Non-pigmented ciliary epithelial cell (primary cell): ENCODE data around the gene PTPRT.
"Not testable (repeated sequence)": the region's sequence is repeated elsewhere in the genome, so short reads cannot be mapped to it uniquely, and the experiment has no call there.

Source experiments
- DNase-seq: peaks from one replicate; pipeline ENCODE4 v3.0.0-alpha.2; 2010; ENCODE audit warnings: low read depth

PTPRT gene

DNA sequence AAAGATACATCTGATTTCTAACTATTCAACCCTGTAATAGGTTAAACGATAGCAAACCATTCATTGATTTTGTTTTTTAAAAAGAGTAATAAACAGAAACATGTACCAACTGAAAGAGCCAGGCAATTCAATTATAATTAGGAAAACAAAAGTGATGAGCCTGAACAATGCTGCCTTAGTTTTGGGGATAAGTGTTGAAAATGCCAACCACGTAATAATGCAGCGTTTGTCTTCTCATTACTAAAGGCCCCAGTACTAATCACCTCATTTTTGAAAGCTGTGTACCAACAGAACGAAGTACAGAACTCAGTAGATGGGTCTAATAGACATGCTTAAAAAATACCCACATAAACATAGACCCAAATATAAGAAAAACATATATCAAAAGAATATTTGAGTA is 907.9 kb downstream of the PTPRT start:
- no peak for DNase-seq

DNA sequence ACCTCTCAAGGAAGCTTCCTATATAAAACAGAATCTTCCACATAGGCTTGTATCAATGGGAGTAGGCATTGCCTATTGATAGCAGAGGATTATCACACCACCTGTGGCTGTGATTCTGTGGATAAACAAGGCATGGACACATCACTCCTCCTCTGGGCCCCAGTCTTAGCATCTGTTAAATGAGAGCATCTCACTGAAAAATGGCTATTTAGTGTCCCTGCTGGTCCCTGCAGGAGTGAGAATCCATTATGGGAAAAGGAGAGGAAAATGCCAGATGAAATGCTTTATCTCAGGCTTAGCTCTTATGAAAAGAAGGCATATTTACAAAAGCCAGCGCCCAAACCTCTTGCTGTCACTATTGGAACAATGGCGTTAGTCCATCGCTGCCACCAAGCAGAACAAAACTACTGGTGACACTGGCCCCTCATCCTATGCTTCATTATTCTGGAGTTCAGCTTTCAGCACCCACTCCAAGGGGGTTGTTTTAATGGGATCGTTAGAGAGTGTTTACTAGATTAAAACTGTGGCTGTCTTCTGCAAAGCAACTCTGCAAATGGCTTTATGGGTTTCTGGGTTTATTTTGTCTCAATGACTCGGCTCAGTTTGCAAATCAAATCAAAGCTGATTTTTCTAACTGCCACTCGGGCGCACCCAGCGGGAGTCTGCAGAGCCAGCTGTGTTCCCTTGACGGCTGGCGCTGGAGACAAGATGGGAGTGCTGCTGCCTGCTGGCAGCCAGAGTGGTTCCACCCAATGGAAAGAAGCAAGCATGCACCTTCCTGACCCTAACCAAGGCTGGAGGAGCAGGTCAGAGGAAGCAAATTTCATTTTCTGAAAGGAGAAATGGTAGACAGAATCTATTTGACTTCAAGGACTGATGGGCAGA is 912.7 kb downstream of the PTPRT start:
- DNase-seq: no peak

DNA sequence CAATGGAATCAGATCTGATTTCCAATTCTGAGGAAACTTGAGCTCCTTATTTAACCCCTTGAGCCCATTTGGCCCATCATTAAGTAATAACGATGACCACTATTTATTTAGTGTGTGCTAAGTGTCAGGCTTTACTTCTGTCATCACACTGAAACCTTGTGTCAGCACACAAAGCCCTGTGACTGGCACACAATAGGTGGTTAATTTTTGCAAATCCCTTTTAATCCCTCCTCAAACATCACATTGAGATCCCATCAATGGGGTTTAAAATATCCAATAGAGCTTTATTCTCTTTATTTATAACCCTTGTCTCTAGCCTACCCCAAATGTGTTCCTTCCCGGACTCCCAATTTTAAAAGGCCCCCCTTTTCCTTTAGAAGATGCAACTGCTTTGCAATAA is 914.7 kb downstream of the PTPRT start:
- DNase-seq: no peak

DNA sequence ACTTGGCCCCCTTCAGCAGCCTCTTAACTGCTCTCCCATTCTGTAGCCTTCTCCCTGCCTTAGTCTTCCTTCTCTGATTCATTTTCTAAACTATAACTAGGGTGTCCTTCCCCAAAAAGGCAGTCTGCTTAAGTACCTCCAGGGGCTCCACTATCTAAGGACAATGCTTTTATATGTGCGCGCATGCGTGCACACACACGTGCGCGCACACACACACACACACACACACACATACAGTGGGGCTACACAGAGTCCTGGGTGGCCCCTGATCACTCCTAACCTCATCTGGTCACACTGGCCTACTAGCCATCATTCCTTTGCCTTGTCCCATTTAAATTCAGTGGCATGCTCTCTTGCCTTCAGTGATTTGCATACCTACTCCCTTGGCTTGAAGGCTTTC is 917.2 kb downstream of the PTPRT start:
- DNase-seq: no peak

DNA sequence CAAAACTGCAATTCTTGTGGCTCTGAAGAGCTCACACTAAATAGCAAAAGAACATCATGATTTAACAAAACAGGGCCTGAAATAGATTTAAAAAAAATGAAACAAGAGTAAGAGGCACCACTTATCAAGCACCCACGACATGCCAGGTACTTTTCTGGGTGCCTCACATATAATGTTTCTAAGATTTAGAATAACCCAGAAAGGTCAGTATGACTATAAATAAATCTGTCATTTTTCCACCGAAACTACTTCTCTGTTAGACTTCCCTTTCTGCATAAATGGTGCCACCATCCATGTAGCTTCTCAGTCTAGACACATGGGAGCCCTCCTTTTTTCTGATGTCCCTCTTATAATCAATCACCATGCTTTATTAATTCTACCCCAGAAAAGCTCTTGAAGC is 919.2 kb downstream of the PTPRT start:
- DNase-seq: no peak

DNA sequence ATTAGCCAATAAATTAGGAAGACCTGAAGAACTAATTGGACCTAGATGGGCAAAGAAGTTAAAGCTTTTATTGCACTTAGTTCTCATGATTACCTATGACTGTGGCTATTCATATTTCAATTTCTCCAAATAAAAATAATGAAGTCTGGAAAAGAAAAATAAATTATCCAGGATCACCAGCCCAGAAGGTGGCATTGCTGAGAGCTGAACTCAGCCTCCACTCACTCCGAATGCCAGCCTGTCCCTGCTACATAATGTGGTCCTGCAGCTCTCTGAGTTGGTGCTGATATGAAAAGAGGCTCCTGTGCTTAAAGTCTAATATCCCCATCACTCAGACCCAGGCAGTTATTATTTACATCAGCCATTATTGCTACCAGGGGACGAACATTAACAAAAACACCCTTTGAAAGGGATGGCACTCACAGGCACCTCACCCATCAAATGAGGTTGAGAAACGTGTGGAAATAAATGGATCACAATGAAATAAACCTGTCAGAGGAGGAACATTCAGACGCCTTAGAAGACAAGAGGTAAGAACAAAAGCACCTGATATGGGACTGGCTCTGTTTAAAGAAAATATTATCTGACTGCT is 921.8 kb downstream of the PTPRT start:
- no peak for DNase-seq

DNA sequence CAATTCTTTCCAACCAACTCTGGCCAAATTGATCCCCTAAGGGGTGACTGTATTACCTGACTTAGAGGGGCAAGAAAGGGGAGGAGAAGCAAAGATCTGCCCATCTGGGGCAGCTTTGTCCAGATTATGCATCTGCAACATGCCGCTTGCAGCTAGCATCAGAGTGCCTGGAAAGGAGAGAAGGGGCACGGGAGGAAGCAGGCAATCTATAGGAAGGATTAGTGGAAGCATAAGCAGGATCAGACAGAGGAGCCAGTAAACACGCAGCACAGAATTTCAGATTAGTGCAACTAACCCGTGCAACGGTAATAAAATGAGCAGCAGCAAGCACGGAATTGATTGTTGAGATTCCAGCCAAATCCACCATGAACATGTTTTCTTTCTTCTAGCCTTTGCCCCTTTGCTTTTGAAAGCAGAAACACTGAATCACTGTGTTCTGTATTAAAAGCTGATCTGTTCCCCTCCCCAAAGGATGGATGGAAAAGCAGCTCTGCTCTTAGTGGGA is 927.9 kb downstream of the PTPRT start:
- no peak for DNase-seq

DNA sequence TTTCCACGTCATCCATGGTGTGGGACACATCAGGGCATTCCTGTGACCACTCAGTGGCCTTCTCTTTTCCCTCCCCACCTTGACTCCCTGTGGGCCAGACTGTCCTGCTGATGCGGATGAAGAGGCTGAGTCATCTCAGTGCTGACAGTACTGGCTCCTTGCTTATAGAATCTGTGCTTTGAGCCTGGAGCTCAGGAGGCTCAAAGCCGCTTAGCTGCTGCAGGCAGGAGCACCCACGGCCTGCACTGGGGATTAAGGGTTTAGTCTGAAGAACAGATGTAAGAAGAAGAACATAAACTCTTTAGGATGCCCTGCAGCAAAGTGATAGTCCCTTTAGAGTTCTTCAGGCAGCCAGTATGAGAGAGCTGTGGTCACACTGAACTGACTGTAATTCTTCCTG is 929.5 kb downstream of the PTPRT start:
- DNase-seq: no peak

DNA sequence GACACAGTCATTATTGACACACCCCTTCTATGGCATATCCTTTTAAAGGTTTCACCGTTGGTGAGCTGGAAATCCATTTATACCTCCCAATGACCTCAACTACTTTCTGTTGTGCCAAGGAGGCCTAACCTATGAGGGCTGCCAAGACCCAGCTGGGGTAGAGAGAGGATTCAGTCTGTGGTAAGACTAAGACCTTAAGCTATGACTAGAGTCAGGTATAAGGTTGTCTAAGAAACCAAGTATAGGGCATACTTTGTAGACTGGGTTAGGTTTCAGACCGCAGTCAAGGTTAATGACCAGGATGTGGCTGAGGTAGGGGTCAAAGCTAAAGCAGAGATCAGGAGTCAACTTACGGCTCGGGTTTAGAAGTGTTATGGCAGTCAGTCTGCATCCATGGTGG is 930.3 kb downstream of the PTPRT start:
- DNase-seq: no peak

DNA sequence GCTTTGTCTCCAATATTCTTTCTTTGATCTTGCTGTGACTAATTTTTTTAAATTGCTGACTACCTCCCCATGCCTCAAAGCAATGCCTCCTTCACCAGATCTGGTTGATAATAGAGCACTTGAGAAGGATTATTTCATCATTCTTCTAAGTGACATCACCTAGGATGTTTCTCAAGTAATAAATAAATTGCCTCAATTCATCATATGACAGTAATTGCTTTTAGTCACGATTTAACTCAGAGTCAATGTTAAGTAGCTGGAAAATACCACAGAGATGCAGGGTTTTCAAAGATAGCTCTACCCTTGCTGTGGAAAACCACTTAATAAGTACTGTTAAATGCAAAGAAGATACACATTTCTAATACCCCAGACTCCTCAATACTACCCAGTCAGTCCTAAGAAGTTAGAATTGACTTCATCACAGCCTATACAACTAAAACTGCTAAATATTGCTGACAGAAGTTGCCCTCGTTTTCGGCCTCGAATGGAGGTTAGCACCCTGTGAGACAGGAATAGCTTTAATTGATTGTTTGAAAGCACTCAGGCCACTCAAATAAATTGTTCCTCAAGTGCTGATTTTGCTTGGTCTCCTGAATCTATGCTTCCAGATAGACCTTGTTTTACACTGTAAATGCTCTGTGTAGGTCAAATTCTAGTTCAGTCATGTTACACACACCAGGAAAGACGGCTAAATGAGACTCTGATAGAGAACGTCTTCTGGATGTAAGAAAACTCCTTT is 931.0 kb downstream of the PTPRT start:
- DNase-seq: no peak

DNA sequence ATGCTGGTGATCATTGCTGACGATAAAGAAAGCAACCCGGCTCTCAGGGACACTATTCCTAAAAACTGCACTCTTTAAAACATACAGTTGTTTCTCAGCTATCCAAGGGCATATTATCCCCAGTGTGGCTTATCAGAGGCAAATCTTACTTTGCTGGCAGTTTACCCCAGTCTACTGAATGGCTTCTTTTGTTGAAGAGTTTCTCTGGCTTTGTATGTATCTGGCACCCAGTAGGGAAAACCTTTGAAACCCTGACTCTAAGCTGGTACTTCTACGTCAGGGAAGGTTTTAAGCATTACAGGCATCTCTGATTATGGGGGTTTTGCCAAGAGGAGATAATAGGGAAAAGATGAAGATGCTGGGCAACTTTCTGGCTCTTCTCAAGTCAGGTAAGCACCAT is 933.9 kb downstream of the PTPRT start:
- DNase-seq: no peak

DNA sequence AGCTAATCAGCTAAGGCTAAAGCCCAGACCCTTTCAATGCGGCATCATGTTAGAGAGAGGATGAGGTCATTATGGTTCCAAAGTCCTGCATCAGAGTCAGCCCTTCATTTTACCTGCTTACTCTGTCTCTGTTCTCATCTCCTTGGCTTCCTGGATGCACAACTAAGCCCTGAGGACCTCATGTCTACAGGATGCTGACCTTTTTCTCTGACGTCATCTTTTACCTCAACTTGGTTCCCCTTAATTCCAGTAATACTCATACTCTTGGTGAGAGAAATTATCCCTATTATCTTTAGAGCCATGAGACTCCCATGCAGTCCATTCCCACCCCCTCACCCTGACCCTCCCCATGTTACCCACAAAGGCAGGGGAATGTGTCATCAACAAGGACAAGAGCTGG is 935.0 kb downstream of the PTPRT start:
- DNase-seq: no peak

DNA sequence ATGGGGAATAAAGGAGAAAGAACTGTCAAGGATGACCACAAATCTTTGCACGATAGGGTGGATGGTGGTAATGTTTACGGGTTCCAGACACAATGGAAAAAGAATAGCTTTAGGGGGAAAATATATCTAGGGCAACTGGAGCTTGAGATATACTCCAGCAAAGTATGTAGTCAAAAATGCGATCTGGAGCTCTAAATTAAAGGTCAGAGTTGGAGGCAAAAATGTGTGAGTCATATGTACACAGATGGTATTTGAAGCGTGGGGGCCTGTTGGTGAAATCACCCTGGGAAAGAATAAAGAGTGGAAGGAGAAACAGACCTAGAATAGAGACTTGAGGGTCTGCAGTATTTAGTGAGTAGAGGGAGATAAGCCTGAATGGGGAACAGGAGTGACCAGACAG is 937.6 kb downstream of the PTPRT start:
- DNase-seq: no peak

DNA sequence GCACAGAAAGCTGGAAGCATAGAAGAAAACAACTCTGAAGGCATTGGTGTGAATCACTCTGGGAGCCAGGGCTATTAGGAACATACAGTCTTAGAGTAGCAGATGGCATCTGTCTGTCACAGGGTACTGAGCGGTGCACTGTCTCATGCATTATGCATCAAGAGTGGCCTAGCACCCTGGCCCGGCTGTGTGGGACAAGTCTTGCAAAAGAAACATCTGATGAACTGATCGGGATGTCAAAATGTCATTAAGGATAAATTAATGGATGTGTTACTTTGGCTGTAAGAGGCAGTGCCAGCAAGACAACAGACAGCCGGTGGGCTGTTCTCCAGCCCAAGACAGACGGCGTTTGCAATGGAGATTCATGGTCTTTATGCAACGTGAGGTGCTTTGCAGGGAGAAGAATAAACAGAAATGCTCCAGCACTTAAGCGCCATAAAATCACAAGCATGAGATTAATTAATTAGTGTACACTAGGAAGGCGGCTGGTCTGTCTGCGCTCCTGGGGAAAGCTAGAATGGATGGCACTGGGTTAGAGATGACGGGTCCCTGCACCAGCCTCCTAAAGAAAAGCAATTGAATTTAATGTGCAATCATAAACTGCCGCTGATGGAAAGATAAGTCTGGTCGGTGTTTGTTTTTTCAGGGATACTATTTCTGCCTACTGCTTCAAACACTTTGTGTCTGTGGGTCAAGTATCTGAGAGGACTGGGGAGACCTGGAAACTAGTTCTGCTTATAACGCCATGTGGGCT is 970.9 kb downstream of the PTPRT start:
- DNase-seq: no peak

DNA sequence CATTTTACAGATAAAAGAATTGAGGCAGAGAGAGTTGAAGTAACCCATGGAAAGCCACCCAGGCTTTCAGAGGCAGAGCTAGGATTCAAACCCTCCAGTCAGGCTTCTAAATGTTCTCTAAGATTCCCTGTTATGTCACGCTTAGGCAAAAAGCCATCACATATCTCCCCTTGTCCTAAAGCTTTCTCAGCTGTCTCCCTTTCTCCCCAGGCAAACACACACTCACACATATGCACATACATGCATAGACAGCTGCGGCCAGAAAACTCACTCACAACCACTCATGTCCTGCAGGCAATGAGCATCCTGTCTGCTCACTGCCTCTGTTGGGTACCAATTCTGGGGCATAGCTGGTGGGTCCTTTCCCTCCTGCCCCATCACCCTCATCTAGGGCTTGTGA is 975.6 kb downstream of the PTPRT start:
- no peak for DNase-seq

DNA sequence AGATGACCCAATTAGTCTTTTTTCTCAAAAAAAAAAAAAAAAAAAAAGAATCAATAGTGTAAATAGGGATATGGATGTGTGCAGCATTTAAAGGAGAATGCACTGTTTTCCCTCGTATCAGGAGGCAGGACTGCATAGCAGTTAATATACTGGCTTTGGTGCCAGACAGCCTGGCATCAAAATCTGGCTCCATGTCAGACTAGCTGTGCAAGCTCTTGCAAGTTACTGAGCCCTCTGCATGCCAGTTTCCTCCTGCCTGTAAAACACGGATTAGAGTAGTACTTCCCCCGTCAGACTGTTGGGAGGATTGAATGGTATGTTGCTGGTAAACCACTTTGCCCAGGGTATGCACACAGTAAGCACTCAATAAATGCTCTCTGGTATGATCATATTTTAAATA is 977.3 kb downstream of the PTPRT start:
- DNase-seq: no peak

DNA sequence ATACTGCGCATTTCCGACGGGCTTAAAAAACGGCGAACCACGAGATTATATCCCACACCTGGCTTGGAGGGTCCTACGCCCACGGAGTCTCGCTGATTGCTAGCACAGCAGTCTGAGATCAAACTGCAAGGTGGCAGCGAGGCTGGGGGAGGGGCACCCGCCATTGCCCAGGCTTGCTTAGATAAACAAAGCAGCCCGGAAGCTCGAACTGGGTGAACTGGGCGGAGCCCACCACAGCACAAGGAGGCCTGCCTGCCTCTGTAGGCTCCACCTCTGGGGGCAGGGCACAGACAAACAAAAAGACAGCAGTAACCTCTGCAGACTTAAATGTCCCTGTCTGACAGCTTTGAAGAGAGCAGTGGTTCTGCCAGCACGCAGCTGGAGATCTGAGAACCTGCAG is 983.1 kb downstream of the PTPRT start:
- DNase-seq: not testable (repeated sequence)

DNA sequence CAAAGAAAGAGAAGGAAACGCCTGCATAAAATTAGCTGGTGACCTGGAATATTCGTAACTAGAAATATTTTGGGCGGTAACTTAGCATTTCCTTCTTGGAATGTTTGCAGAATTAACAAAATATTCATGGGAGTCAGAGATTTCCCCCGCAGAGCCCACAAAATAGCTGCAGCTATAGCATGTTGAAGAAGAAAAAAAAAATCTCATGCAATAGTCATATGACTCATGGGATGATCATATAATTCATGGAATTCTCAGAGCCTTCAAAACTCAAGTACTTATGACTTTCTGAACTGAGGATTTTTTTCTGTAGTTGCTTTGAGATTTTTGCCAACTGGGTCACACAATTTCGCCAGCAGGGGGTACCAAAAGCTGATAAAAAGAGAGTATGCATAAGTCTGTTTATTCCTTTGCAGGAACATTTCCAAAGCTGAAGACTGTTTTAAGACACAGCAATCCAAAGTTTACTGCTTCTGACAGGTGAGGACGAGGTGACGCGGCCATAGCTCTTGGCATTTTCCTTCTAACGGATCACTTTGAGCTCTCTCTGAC is 985.5 kb downstream of the PTPRT start:
- no peak for DNase-seq

DNA sequence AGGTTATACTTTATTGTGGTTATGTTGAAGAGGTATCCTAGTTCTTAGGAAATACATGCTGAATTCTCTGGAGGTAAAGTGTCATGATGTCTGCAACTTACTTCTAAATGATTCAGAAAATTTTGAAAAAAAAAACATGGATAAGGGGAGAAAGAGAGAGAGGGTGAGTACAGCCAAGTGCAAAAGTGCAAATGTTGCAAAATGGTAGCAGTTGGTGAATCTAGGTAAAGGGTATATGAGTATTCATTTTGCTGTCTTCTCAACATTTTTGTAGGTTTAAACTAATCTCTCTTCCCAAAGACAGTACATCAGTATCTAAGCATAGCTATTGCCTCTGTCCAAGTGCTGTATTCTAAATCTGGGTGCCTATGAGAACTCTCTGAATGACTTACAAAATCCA is 992.1 kb downstream of the PTPRT start:
- no peak for DNase-seq

DNA sequence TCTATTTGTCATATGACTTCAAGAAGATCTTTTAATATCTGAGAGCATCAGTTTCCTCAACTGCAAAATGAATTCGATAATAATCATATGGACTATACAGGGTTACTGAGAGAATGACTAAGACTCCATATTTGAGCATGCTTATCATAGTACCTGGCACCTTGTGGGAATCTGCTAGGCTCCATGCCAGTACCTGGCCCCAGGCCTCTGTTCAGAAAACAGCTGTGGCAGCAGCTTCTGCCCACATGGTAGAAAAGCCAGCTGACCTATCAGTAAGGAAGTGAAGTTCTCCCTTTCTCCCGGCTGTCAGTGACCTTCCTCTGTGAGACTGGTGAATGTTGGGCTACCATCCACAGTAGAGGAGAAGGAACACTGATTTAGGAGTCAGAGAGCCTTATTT is 996.6 kb downstream of the PTPRT start:
- no peak for DNase-seq

DNA sequence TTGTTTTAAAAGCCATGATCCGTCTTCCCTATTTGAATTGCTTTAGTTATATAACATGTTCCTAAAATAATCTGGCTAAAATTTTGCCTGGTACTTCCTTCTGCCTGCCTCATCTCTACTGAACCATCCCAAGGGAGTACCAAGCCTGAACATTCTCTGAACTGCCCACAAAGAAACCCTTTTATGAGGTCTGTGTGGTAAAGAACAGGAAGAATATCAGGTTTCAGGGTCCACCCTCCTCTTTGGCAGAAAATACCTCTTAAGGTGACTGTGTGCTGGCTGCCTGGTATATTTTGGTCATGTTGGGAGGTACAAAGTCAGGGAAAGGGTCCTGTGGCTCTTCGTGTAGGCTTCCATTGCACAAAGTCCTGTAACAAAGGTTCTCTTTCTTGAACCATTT is 997.4 kb downstream of the PTPRT start:
- no peak for DNase-seq
